ENCODE measurements around the gene SETBP1. TPM values are rescaled to one million over a fixed set of nuclear protein-coding genes. Genes with fewer than 3 reads are reported as not detected.

SETBP1 gene
- total and polyA plus RNA-seq, 2 of the 13 experiments (the other 11 are each of a cell fraction or from before 2014, with no cell fraction given), result 0.18 to 0.65 TPM

DNA sequence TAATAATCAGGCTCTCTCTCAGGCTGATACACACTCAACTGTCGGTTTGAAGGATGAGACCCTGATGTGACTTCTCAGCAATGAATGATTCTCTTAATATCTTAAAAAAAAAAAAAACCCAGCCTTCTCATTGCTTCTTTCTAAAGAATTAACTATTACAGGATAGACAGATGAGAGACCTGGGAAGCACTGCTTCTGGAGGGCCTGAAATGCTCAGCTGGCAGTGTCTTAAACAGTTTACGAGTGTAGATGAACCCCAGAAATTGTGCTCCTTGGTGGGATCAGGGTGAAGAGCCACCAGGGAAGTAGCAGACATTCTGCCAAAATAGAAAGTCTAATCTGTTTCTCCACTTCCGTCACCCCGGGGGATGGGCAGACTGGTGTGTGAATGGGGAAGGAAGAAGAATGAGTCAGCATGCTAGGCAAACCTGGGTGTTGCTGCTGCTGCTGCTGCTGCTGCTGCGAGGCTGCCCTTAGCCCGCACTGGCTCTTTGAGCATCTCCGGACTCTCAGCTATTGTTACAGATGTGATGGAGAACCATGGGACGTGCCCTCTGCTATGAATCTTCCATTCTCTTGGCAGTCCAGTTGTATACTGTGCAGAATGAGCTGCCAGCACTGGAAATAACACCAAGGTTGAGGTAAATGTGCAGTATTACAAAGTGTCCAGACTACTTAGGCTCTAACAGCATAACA lies 158.4 kb downstream of the SETBP1 start:
- BruUV-seq (replicated peaks), result no TSS peak
- no peak overlapping the region for H3K27ac ChIP-seq (ENCODE audit: extremely low read length, insufficient read depth, low read length)
- no peak for TF ChIP-seq ZNF33B (CRISPR knock-in tag; IDR thresholded peaks at IDR 0.05)
- TF ChIP-seq ZNF30 (CRISPR knock-in tag; IDR thresholded peaks at IDR 0.05), result no peak
- no peak for TF ChIP-seq RARA (CRISPR knock-in tag; IDR thresholded peaks at IDR 0.05)
- TF ChIP-seq ZNF713 (CRISPR knock-in tag; IDR thresholded peaks at IDR 0.05), result no peak
- TF ChIP-seq ZNF235 (CRISPR knock-in tag; IDR thresholded peaks at IDR 0.05; ENCODE audit: borderline replicate concordance), result no peak
- TF ChIP-seq HNRNPUL1 (IDR thresholded peaks at IDR 0.05; ENCODE audit: low read depth, low read length), result no peak
- TF ChIP-seq, protein P1, sequence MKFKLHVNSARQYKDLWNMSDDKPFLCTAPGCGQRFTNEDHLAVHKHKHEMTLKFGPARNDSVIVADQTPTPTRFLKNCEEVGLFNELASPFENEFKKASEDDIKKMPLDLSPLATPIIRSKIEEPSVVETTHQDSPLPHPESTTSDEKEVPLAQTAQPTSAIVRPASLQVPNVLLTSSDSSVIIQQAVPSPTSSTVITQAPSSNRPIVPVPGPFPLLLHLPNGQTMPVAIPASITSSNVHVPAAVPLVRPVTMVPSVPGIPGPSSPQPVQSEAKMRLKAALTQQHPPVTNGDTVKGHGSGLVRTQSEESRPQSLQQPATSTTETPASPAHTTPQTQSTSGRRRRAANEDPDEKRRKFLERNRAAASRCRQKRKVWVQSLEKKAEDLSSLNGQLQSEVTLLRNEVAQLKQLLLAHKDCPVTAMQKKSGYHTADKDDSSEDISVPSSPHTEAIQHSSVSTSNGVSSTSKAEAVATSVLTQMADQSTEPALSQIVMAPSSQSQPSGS (CRISPR knock-in tag; IDR thresholded peaks at IDR 0.05), result no peak
- no peak for TF ChIP-seq ZNF766 (CRISPR knock-in tag; IDR thresholded peaks at IDR 0.05; ENCODE audit: borderline replicate concordance)
- no peak for TF ChIP-seq HMG20A (CRISPR knock-in tag; IDR thresholded peaks at IDR 0.05; ENCODE audit: borderline replicate concordance)
- no peak for TF ChIP-seq ZNF331 (CRISPR knock-in tag; IDR thresholded peaks at IDR 0.05)
- no peak for TF ChIP-seq SMARCE1 (IDR thresholded peaks at IDR 0.05; ENCODE audit: borderline replicate concordance)
- TF ChIP-seq, protein P2, sequence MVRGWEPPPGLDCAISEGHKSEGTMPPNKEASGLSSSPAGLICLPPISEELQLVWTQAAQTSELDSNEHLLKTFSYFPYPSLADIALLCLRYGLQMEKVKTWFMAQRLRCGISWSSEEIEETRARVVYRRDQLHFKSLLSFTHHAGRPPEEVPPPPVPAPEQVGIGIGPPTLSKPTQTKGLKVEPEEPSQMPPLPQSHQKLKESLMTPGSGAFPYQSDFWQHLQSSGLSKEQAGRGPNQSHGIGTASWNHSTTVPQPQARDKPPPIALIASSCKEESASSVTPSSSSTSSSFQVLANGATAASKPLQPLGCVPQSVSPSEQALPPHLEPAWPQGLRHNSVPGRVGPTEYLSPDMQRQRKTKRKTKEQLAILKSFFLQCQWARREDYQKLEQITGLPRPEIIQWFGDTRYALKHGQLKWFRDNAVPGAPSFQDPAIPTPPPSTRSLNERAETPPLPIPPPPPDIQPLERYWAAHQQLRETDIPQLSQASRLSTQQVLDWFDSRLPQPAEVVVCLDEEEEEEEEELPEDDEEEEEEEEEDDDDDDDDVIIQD (CRISPR knock-in tag; IDR thresholded peaks at IDR 0.05; ENCODE audit: low read depth), result no peak
- TF ChIP-seq HNRNPLL (IDR thresholded peaks at IDR 0.05; ENCODE audit: low read depth, low read length, poor library complexity, severe bottlenecking), result no peak
- TF ChIP-seq JUNB (CRISPR knock-in tag; IDR thresholded peaks at IDR 0.05; ENCODE audit: borderline replicate concordance), result no peak
- TF ChIP-seq, protein P3, sequence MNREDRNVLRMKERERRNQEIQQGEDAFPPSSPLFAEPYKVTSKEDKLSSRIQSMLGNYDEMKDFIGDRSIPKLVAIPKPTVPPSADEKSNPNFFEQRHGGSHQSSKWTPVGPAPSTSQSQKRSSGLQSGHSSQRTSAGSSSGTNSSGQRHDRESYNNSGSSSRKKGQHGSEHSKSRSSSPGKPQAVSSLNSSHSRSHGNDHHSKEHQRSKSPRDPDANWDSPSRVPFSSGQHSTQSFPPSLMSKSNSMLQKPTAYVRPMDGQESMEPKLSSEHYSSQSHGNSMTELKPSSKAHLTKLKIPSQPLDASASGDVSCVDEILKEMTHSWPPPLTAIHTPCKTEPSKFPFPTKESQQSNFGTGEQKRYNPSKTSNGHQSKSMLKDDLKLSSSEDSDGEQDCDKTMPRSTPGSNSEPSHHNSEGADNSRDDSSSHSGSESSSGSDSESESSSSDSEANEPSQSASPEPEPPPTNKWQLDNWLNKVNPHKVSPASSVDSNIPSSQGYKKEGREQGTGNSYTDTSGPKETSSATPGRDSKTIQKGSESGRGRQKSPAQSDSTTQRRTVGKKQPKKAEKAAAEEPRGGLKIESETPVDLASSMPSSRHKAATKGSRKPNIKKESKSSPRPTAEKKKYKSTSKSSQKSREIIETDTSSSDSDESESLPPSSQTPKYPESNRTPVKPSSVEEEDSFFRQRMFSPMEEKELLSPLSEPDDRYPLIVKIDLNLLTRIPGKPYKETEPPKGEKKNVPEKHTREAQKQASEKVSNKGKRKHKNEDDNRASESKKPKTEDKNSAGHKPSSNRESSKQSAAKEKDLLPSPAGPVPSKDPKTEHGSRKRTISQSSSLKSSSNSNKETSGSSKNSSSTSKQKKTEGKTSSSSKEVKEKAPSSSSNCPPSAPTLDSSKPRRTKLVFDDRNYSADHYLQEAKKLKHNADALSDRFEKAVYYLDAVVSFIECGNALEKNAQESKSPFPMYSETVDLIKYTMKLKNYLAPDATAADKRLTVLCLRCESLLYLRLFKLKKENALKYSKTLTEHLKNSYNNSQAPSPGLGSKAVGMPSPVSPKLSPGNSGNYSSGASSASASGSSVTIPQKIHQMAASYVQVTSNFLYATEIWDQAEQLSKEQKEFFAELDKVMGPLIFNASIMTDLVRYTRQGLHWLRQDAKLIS (CRISPR knock-in tag; IDR thresholded peaks at IDR 0.05), result no peak
- TF ChIP-seq ETV6 (CRISPR knock-in tag; conservative IDR thresholded peaks at IDR 0.05), result no peak
- TF ChIP-seq, protein P4, sequence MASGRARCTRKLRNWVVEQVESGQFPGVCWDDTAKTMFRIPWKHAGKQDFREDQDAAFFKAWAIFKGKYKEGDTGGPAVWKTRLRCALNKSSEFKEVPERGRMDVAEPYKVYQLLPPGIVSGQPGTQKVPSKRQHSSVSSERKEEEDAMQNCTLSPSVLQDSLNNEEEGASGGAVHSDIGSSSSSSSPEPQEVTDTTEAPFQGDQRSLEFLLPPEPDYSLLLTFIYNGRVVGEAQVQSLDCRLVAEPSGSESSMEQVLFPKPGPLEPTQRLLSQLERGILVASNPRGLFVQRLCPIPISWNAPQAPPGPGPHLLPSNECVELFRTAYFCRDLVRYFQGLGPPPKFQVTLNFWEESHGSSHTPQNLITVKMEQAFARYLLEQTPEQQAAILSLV (CRISPR knock-in tag; IDR thresholded peaks at IDR 0.05; ENCODE audit: borderline replicate concordance), result no peak
- no peak for TF ChIP-seq ZNF430 (CRISPR knock-in tag; IDR thresholded peaks at IDR 0.05)

More for the DNA sequence above, 158.4 kb downstream of the SETBP1 start:
- ChIA-PET POLR2A (no interaction called here), CTCF (ENCODE audit: low intra/inter-chr PET ratio, low total read pairs) (no interaction called here)
- 45% methylated on average over 8 of the region's 8 CpGs for WGBS (ENCODE audit: low lambda C conversion rate)
- intact Hi-C loops (cut with micrococcal nuclease; ENCODE audit: unreplicated experiment) (no loop called here), in situ Hi-C loops (cut with HindIII; ENCODE audit: extremely low pct_ligation_motif_present, low pct_unique_long_range_greater_than_20kb) (no loop called here)
- Histone ChIP-seq H3K9me3 (ENCODE audit: low read length) (no peaks in the 10 kb centered on the region), H4K20me1 (ENCODE audit: insufficient read depth, low read length) (no peaks in the 10 kb centered on the region), H3K27me3 (ENCODE audit: control insufficient read depth in 1 of 2, insufficient read depth in 2 of 2, low read length in 2 of 2) (no peaks in the 10 kb centered on the region), H2AFZ (ENCODE audit: low read length) (no peak overlapping the region), H3K4me2 (ENCODE audit: low read depth, low read length) (no peak overlapping the region), H3K36me3 (replicated peaks in 1 of 2; ENCODE audit: control insufficient read depth in 1 of 2, insufficient read depth in 2 of 2, low read length in 2 of 2) (no peaks in the 10 kb centered on the region), H3K9ac (ENCODE audit: insufficient read depth, low read depth, low read length) (no peak overlapping the region), H3K4me3 (replicated peaks in 1 of 3; ENCODE audit: insufficient read depth in 1 of 3, low read depth in 2 of 3, low read length in 3 of 3) (no peak overlapping the region), H3K4me1 (ENCODE audit: insufficient read depth, low read length) (no peaks in the 10 kb centered on the region), H3K79me2 (ENCODE audit: insufficient read depth, low read length) (no peaks in the 10 kb centered on the region)
- ATAC-seq (no peak), DNase-seq (ENCODE audit: low spot score) (no peak), FAIRE-seq (no peak)
